ENCODE data around the gene ATP6AP1. TPM values are rescaled to one million over a fixed set of nuclear protein-coding genes. Genes with fewer than 3 reads are reported as not detected.

Gene ATP6AP1
- total and polyA plus RNA-seq, 9 of the 15 experiments (the other 6 are each of a cell fraction or from before 2014, with no cell fraction given), result 8.3 to 90.5 (median 52.9) TPM

DNA sequence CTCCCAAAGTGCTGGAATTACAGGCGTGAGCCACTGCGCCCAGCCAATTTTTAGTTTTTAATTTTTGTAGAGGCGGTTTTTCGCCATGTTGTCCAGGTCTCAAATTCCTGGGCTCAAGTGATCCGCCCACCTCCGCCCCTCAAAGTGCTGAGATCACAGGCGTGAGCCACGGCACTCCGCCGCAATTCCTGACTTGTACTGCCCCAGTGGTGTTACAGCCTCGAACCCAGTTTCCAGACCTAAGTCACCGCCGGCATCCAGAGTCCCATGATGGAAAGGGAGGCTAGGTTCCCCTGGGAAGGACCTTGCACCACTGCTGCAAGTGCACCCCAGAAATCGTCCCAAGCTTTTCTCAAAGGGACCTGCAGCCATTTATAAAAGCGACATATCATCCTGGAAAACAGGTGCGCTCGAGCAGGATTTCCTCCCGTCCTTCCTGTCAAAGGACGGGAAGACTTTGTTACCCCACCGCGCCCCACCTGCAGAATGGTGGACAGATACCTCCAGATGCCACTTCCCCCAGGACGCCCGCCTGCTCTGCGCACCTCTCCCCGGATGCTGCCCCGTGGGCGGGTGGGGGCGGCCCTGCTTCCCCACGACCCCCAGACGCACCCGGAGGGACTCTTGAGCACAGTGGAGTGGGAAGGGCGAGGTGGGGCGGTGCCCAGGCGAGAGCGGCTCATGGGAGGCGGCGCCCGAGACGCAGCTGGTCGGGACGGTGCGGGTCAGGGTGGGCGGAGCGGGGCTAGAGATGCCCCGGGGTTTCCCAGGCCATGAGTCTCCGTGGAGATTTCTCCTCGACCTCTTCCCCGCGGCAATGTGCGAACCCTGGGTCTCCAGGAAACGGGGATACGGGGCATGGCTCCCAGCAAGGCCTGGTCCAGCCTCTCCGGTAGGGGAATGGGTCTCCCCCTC, 31.2 kb upstream of the ATP6AP1 start (continued):
- TF ChIP-seq, protein P1, sequence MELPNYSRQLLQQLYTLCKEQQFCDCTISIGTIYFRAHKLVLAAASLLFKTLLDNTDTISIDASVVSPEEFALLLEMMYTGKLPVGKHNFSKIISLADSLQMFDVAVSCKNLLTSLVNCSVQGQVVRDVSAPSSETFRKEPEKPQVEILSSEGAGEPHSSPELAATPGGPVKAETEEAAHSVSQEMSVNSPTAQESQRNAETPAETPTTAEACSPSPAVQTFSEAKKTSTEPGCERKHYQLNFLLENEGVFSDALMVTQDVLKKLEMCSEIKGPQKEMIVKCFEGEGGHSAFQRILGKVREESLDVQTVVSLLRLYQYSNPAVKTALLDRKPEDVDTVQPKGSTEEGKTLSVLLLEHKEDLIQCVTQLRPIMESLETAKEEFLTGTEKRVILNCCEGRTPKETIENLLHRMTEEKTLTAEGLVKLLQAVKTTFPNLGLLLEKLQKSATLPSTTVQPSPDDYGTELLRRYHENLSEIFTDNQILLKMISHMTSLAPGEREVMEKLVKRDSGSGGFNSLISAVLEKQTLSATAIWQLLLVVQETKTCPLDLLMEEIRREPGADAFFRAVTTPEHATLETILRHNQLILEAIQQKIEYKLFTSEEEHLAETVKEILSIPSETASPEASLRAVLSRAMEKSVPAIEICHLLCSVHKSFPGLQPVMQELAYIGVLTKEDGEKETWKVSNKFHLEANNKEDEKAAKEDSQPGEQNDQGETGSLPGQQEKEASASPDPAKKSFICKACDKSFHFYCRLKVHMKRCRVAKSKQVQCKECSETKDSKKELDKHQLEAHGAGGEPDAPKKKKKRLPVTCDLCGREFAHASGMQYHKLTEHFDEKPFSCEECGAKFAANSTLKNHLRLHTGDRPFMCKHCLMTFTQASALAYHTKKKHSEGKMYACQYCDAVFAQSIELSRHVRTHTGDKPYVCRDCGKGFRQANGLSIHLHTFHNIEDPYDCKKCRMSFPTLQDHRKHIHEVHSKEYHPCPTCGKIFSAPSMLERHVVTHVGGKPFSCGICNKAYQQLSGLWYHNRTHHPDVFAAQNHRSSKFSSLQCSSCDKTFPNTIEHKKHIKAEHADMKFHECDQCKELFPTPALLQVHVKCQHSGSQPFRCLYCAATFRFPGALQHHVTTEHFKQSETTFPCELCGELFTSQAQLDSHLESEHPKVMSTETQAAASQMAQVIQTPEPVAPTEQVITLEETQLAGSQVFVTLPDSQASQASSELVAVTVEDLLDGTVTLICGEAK (IDR thresholded peaks at IDR 0.05), result peak; percentile 55; the same call in 1 of the 2 replicates
- TF ChIP-seq, protein P1 (CRISPR knock-in tag; IDR thresholded peaks at IDR 0.05), result no peak
- TF ChIP-seq ZNF12 (CRISPR knock-in tag; IDR thresholded peaks at IDR 0.05) (peak; percentile 88), KLF6 (CRISPR knock-in tag; IDR thresholded peaks at IDR 0.05; ENCODE audit: borderline replicate concordance) (0 out of 2 replicates have a peak, but pooled peaks have one; percentile 26), ZNF583 (CRISPR knock-in tag; IDR thresholded peaks at IDR 0.05) (no peak), RAD51 (IDR thresholded peaks at IDR 0.05; ENCODE audit: borderline replicate concordance, low read depth) (no peak), CREM (IDR thresholded peaks at IDR 0.05; ENCODE audit: low read depth) (peak; percentile 9; the same call in 1 of the 2 replicates), ZC3H8 (IDR thresholded peaks at IDR 0.05) (no peak), RCOR1 (IDR thresholded peaks at IDR 0.05; ENCODE audit: borderline replicate concordance in 1 of 2, low read depth in 2 of 2, low read length in 2 of 2) (0 out of 4 replicates have a peak, but pooled peaks of 1 of the 2 experiments have one; percentile 28), EGR1 (conservative IDR thresholded peaks at IDR 0.05) (peak; percentile 78), PHF8 (IDR thresholded peaks at IDR 0.05; ENCODE audit: borderline replicate concordance, low read length) (peak; percentile 39; the same call in 1 of the 2 replicates), RB1 (IDR thresholded peaks at IDR 0.05; ENCODE audit: low read depth) (no peak)
- TF ChIP-seq, protein P2, sequence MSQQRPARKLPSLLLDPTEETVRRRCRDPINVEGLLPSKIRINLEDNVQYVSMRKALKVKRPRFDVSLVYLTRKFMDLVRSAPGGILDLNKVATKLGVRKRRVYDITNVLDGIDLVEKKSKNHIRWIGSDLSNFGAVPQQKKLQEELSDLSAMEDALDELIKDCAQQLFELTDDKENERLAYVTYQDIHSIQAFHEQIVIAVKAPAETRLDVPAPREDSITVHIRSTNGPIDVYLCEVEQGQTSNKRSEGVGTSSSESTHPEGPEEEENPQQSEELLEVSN (IDR thresholded peaks at IDR 0.05; ENCODE audit: borderline replicate concordance in 1 of 2, extremely low read depth in 1 of 2, insufficient read depth in 1 of 2, insufficient read length in 1 of 2, low read depth in 1 of 2, low read length in 1 of 2, poor library complexity in 1 of 2, severe bottlenecking in 1 of 2), result peak in 1 of 2 experiments; percentile 13
- TF ChIP-seq, protein P3, sequence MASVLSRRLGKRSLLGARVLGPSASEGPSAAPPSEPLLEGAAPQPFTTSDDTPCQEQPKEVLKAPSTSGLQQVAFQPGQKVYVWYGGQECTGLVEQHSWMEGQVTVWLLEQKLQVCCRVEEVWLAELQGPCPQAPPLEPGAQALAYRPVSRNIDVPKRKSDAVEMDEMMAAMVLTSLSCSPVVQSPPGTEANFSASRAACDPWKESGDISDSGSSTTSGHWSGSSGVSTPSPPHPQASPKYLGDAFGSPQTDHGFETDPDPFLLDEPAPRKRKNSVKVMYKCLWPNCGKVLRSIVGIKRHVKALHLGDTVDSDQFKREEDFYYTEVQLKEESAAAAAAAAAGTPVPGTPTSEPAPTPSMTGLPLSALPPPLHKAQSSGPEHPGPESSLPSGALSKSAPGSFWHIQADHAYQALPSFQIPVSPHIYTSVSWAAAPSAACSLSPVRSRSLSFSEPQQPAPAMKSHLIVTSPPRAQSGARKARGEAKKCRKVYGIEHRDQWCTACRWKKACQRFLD (CRISPR knock-in tag; IDR thresholded peaks at IDR 0.05), result 0 out of 2 replicates have a peak, but pooled peaks have one; percentile 57

Measured in K562 (cell line).